ENCODE data around the gene PROSER3. TPM values are rescaled to one million over a fixed set of nuclear protein-coding genes. Genes with fewer than 3 reads are reported as not detected.

PROSER3 gene
- total RNA-seq, 2 experiments from 2014 or later = 17.2 to 66.1 TPM

DNA sequence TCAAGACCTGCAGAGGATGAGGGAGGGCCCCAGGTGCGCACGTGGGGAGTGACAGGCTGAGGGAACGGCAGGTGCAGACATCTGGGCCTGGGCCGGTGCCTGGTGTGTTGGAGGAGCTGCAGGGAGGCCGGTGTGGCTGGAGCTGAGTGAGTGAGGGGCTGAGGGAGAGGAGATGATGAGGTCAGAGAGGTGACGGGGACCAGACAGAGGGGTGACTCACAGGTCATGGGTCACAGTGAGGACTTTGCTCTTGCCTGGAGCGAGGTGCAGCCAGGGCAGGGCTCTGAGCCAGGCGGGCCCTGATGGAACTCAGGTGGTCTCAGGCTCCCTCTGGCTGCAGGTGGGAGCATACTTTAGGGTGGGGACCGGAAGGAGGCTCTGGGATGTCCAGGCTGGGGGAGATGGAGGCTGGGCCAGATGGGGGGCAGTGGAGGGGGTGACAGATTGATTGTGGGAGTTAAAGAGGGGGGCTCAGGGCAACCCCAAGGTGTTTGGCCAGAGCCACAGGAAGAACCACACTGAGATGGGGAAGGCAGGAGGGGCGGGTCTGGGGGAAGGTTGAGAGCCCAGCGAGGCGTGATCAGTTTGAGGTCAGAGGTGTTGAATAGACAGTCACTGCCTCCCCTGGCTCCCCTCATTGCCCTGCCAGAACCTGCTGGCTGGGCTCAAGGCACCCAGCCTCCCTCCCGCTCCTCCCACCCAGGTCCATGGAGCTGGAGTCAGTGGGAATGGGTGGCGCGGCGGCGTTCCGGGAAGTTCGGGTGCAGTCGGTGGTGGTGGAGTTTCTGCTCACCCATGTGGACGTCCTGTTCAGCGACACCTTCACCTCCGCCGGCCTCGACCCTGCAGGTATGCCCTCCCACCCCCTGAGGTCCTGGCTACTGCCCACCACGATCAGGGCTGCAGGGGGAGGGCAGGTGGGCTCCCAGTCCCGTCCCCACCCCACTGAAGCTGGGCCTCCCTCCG lies 25.8 kb downstream of the PROSER3 start:
- no TSS peak for BruUV-seq (replicated peaks)
- no peak overlapping the region for H2AFZ ChIP-seq (ENCODE audit: low read length)
- TF ChIP-seq CTCF (conservative IDR thresholded peaks at IDR 0.05; ENCODE audit: low read length) (no peak), EZH2phosphoT487 (IDR thresholded peaks at IDR 0.05; ENCODE audit: borderline replicate concordance, low read depth, low read length) (no peak)
- H3K4me1 ChIP-seq (ENCODE audit: insufficient read depth, low read length, poor library complexity, severe bottlenecking) = no peaks in the 10 kb centered on the region
- H3K9me2 ChIP-seq (ENCODE audit: insufficient read depth, low read length) = no peaks in the 10 kb centered on the region
- H3K9me3 ChIP-seq (ENCODE audit: low read length) = no peaks in the 10 kb centered on the region
- no peaks in the 10 kb centered on the region for H4K20me1 ChIP-seq (ENCODE audit: insufficient read depth, low read length)
- no peak for DNase-seq (ENCODE audit: low spot score)
- POLR2A ChIA-PET = no interaction called here
- H3K79me2 ChIP-seq (ENCODE audit: insufficient read depth, low read depth, low read length) = no peaks in the 10 kb centered on the region
- intact Hi-C loops (cut with micrococcal nuclease; ENCODE audit: unreplicated experiment) = no loop called here
- H3K4me2 ChIP-seq (ENCODE audit: low read length) = no peak overlapping the region
- no peak overlapping the region for H3K4me3 ChIP-seq (ENCODE audit: low read depth, low read length, poor library complexity, severe bottlenecking)
- CTCF ChIA-PET (ENCODE audit: unreplicated experiment) = no interaction called here
- no peak overlapping the region for H3K27ac ChIP-seq (ENCODE audit: low read depth, low read length, poor library complexity, severe bottlenecking)
- H3K36me3 ChIP-seq (ENCODE audit: insufficient read depth, low read length) = peaks cover 5% of the 10 kb centered on the region; the same call in 1 of the 2 replicates

- no TSS peak for BruUV-seq (replicated peaks)
Measured at GRCh38 chr19:35784503-35785338, 26.7 kb downstream of the PROSER3 start.

More at GRCh38 chr19:35784503-35785338, 26.7 kb downstream of the PROSER3 start:
- Histone ChIP-seq H3K9me2 (ENCODE audit: insufficient read depth, low read length) (no peaks in the 10 kb centered on the region), H3K79me2 (ENCODE audit: insufficient read depth, low read depth, low read length) (no peaks in the 10 kb centered on the region), H2AFZ (ENCODE audit: low read length) (no peak overlapping the region), H3K4me2 (ENCODE audit: low read length) (no peak overlapping the region), H3K9me3 (ENCODE audit: low read length) (no peaks in the 10 kb centered on the region), H3K27ac (ENCODE audit: low read depth, low read length, poor library complexity, severe bottlenecking) (no peak overlapping the region), H3K4me1 (ENCODE audit: insufficient read depth, low read length, poor library complexity, severe bottlenecking) (no peaks in the 10 kb centered on the region), H4K20me1 (ENCODE audit: insufficient read depth, low read length) (no peaks in the 10 kb centered on the region), H3K4me3 (ENCODE audit: low read depth, low read length, poor library complexity, severe bottlenecking) (no peak overlapping the region), H3K36me3 (ENCODE audit: insufficient read depth, low read length) (peaks cover 5% of the 10 kb centered on the region; the same call in 1 of the 2 replicates)
- intact Hi-C loops (cut with micrococcal nuclease; ENCODE audit: unreplicated experiment) = no loop called here
- no peak for TF ChIP-seq CTCF (conservative IDR thresholded peaks at IDR 0.05; ENCODE audit: low read length)
- TF ChIP-seq EZH2phosphoT487 (IDR thresholded peaks at IDR 0.05; ENCODE audit: borderline replicate concordance, low read depth, low read length) = no peak
- ChIA-PET POLR2A (no interaction called here), CTCF (ENCODE audit: unreplicated experiment) (interaction anchor here (0.6 kb wide), 1 partner anchor 8 kb away, joined by 7 read pairs; no protein-coding TSS in a partner anchor)
- DNase-seq (ENCODE audit: low spot score) = no peak

Data from OCI-LY7 (cell line).